DOHH2 (cell line): Measurements from ENCODE around the gene PBRM1.
"Not testable (repeated sequence)": the region's sequence is repeated elsewhere in the genome, so short reads cannot be mapped to it uniquely, and the experiment has no call there.

Experiments
- H3F3A ChIP-seq: fragments of 200-600 bp; sonication (generic), shearing (Covaris generic); 2 replicates; pipeline ENCODE4 v1.6.0; 2016; ENCODE audit warnings: antibody characterized with exemption, mild to moderate bottlenecking; ENCODE audit not compliant: control insufficient read depth, insufficient read depth
- H3K27ac ChIP-seq: fragments of 200-600 bp; sonication (generic); 2 replicates; pipeline ENCODE4 v1.5.1; 2014; ENCODE audit warnings: low read depth, mild to moderate bottlenecking, low read length, moderate library complexity
- H3K27me3 ChIP-seq: fragments of 200-600 bp; sonication (generic); 2 replicates; pipeline ENCODE4 v1.6.1; 2014; ENCODE audit warnings: mild to moderate bottlenecking, low read length, mixed read lengths; ENCODE audit not compliant: control insufficient read depth
- H3K36me3 ChIP-seq: fragments of 200-600 bp; sonication (generic); 2 replicates; pipeline ENCODE4 v1.6.1; 2014; ENCODE audit warnings: mild to moderate bottlenecking, low read length, moderate library complexity, mixed read lengths; ENCODE audit not compliant: control insufficient read depth
- H3K4me1 ChIP-seq: fragments of 200-600 bp; sonication (generic); 2 replicates; pipeline ENCODE4 v1.6.1; 2014; ENCODE audit warnings: mild to moderate bottlenecking, low read length, mixed read lengths; ENCODE audit not compliant: control insufficient read depth
- H3K4me2 ChIP-seq: fragments of 200-600 bp; sonication (generic); 2 replicates; pipeline ENCODE4 v1.6.0; 2014; ENCODE audit warnings: mild to moderate bottlenecking, low read length, moderate library complexity
- H3K4me3 ChIP-seq: fragments of 200-600 bp; sonication (generic); 2 replicates; pipeline ENCODE4 v1.5.1; 2014; ENCODE audit warnings: mild to moderate bottlenecking, low read length, mixed read lengths
- H3K79me2 ChIP-seq: fragments of 200-600 bp; sonication (generic); 2 replicates; pipeline ENCODE4 v1.6.1; 2014; ENCODE audit warnings: mild to moderate bottlenecking, low read length, mixed read lengths; ENCODE audit not compliant: control insufficient read depth
- H3K9me2 ChIP-seq: fragments of 200-600 bp; sonication (generic); replicated peaks from 2 replicates; pipeline ENCODE4 v1.6.1; 2014; ENCODE audit warnings: mild to moderate bottlenecking, low read length, mixed read lengths; ENCODE audit not compliant: control insufficient read depth
- H3K9me3 ChIP-seq: fragments of 200-600 bp; sonication (generic); 2 replicates; pipeline ENCODE4 v1.6.1; 2014; ENCODE audit warnings: antibody characterized with exemption, low read length, mixed read lengths; ENCODE audit not compliant: control insufficient read depth, insufficient read depth
- H4K20me1 ChIP-seq: fragments of 200-600 bp; sonication (generic); 2 replicates; pipeline ENCODE4 v1.6.0; 2014; ENCODE audit warnings: low read depth, mild to moderate bottlenecking, antibody characterized with exemption, low read length, moderate library complexity; ENCODE audit not compliant: control insufficient read depth, insufficient read depth
- CTCF ChIP-seq: fragments of 200-600 bp; sonication (generic); IDR thresholded peaks from one replicate; pipeline ENCODE4 v1.5.1; 2014; ENCODE audit warnings: antibody characterized with exemption, mild to moderate bottlenecking, low read depth, low read length; ENCODE audit not compliant: poor library complexity, severe bottlenecking
- EZH2phosphoT487 ChIP-seq: fragments of 200-600 bp; sonication (generic); IDR thresholded peaks from 2 replicates; pipeline ENCODE4 v1.6.1; 2017; ENCODE audit warnings: borderline replicate concordance, mild to moderate bottlenecking, antibody characterized with exemption, low read length, moderate library complexity, mixed read lengths

PBRM1 gene

GRCh38 chr3:52528586-52529375 is 156.9 kb downstream of the PBRM1 start:
- no peaks in the 10 kb centered on the region for H3K27me3 ChIP-seq
- no peak overlapping the region for H3K4me3 ChIP-seq
- H4K20me1 ChIP-seq: 0 out of 2 replicates have a peak, but pooled peaks cover 5% of the 10 kb centered on the region
- H3K9me3 ChIP-seq: no peaks in the 10 kb centered on the region
- H3F3A ChIP-seq: no peaks in the 10 kb centered on the region
- peaks cover 58% of the 10 kb centered on the region for H3K36me3 ChIP-seq
- H3K4me2 ChIP-seq: no peak overlapping the region
- TF ChIP-seq EZH2phosphoT487: no peak
- no peak for TF ChIP-seq CTCF
- H3K27ac ChIP-seq: no peak overlapping the region
- H3K4me1 ChIP-seq: peaks cover 12% of the 10 kb centered on the region
- peaks cover 36% of the 10 kb centered on the region for H3K79me2 ChIP-seq
- no peaks in the 10 kb centered on the region for H3K9me2 ChIP-seq

- H3K4me2 ChIP-seq: no peak overlapping the region
- no peak overlapping the region for H3K4me3 ChIP-seq
- no peaks in the 10 kb centered on the region for H3K9me2 ChIP-seq
- H3K27me3 ChIP-seq: no peaks in the 10 kb centered on the region
- no peak overlapping the region for H3K27ac ChIP-seq
- H3K4me1 ChIP-seq: peaks cover 12% of the 10 kb centered on the region
- TF ChIP-seq EZH2phosphoT487: no peak
- TF ChIP-seq CTCF: no peak
- H3F3A ChIP-seq: no peaks in the 10 kb centered on the region
- H3K36me3 ChIP-seq: peaks cover 58% of the 10 kb centered on the region
- peaks cover 32% of the 10 kb centered on the region for H3K79me2 ChIP-seq
- no peaks in the 10 kb centered on the region for H3K9me3 ChIP-seq
- H4K20me1 ChIP-seq: 0 out of 2 replicates have a peak, but pooled peaks cover 5% of the 10 kb centered on the region
Observed at GRCh38 chr3:52527732-52528585, 157.8 kb downstream of the PBRM1 start.

- Histone ChIP-seq H3K36me3 (peaks cover 55% of the 10 kb centered on the region), H3K9me3 (no peaks in the 10 kb centered on the region), H4K20me1 (0 out of 2 replicates have a peak, but pooled peaks cover 3% of the 10 kb centered on the region), H3K4me3 (no peak overlapping the region), H3K27ac (no peak overlapping the region), H3K9me2 (no peaks in the 10 kb centered on the region), H3K79me2 (peaks cover 24% of the 10 kb centered on the region), H3K4me2 (no peak overlapping the region), H3F3A (no peaks in the 10 kb centered on the region), H3K27me3 (no peaks in the 10 kb centered on the region), H3K4me1 (peaks cover 6% of the 10 kb centered on the region)
- TF ChIP-seq CTCF: no peak
- no peak for TF ChIP-seq EZH2phosphoT487
Observed at GRCh38 chr3:52527039-52527731, 158.5 kb downstream of the PBRM1 start.

GRCh38 chr3:52526671-52527038 is 159.1 kb downstream of the PBRM1 start:
- not testable (repeated sequence) for H3K9me2 ChIP-seq, H3K9me3 ChIP-seq, H3K4me2 ChIP-seq, H3K27me3 ChIP-seq, H3F3A ChIP-seq, H4K20me1 ChIP-seq, H3K4me3 ChIP-seq, H3K4me1 ChIP-seq, H3K27ac ChIP-seq
- H3K79me2 ChIP-seq: peaks cover 19% of the 10 kb centered on the region
- peaks cover 50% of the 10 kb centered on the region for H3K36me3 ChIP-seq
